ENCODE results near the gene ABCB1. TPM values are rescaled to one million over a fixed set of nuclear protein-coding genes. Genes with fewer than 3 reads are reported as not detected.
A peak's percentile ranks its signal among the peaks of the same experiment; 100 is the strongest.

ABCB1 gene
- total RNA-seq, 1 donor from 2014 or later = 4.1 TPM

DNA sequence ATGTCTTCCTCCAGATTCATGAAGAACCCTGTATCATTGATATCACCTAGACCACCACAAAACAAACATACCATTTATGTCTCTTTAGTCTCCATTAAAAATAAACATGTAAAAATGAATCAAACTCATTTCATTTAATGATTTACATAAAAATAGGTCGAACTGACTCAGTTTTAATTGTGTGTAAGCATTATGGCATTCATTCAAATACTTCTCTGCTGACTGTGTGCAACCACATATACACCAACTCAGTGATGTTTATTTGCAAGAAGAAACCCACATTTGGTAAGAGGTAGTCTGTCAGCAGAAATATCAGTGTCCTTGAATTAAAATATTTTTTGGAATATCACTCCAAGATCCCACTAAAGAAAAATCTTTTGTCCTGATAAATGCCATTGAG is 30.5 kb downstream of the ABCB1 start:
- Mint-ChIP-seq H3K27me3 (no peaks in the 10 kb centered on the region), H3K36me3 (ENCODE audit: low read depth) (peaks cover 8% of the 10 kb centered on the region), H3K9me3 (no peaks in the 10 kb centered on the region), H3K4me1 (peaks cover 5% of the 10 kb centered on the region), H3K27ac (no peak overlapping the region), H3K4me3 (no peak overlapping the region)
- TF ChIP-seq, protein P1, sequence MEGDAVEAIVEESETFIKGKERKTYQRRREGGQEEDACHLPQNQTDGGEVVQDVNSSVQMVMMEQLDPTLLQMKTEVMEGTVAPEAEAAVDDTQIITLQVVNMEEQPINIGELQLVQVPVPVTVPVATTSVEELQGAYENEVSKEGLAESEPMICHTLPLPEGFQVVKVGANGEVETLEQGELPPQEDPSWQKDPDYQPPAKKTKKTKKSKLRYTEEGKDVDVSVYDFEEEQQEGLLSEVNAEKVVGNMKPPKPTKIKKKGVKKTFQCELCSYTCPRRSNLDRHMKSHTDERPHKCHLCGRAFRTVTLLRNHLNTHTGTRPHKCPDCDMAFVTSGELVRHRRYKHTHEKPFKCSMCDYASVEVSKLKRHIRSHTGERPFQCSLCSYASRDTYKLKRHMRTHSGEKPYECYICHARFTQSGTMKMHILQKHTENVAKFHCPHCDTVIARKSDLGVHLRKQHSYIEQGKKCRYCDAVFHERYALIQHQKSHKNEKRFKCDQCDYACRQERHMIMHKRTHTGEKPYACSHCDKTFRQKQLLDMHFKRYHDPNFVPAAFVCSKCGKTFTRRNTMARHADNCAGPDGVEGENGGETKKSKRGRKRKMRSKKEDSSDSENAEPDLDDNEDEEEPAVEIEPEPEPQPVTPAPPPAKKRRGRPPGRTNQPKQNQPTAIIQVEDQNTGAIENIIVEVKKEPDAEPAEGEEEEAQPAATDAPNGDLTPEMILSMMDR (IDR thresholded peaks at IDR 0.05) = no peak
- ATAC-seq (ENCODE audit: low read depth) (no peak), DNase-seq (no peak)
- intact Hi-C loops (cut with micrococcal nuclease) = no loop called here
- ChIA-PET POLR2A (no interaction called here), CTCF (no interaction called here)

DNA sequence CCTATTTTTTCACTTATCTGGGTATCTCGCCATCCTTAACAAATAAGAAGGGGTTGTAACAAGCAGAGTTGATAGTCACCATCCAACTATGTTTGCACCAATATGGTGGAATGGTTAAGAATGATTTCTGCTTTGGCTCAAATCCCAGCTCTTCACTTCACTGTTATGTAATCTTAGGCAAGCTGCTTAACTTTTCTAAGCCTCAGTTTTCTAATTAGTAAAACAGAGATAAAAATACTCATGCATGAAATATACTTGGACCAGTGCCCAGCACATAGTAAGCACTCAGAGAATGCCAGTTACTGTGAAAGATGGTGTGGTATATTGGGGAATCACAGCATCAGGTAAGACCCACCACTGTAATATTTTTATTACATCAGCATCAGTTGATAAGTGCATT is 33.6 kb downstream of the ABCB1 start:
- Mint-ChIP-seq H3K36me3 (ENCODE audit: low read depth) (peaks cover 9% of the 10 kb centered on the region), H3K4me1 (peaks cover 5% of the 10 kb centered on the region), H3K9me3 (no peaks in the 10 kb centered on the region), H3K4me3 (no peak overlapping the region), H3K27ac (no peak overlapping the region), H3K27me3 (no peaks in the 10 kb centered on the region)
- CTCF ChIA-PET = no interaction called here
- POLR2A ChIA-PET = no interaction called here
- ATAC-seq (ENCODE audit: low read depth) (no peak), DNase-seq (no peak)
- intact Hi-C loops (cut with micrococcal nuclease) = loop anchor here (10.0 kb wide), 1 partner anchor 318 kb away; no protein-coding TSS in a partner anchor
- TF ChIP-seq, protein P1 (IDR thresholded peaks at IDR 0.05) = no peak

DNA sequence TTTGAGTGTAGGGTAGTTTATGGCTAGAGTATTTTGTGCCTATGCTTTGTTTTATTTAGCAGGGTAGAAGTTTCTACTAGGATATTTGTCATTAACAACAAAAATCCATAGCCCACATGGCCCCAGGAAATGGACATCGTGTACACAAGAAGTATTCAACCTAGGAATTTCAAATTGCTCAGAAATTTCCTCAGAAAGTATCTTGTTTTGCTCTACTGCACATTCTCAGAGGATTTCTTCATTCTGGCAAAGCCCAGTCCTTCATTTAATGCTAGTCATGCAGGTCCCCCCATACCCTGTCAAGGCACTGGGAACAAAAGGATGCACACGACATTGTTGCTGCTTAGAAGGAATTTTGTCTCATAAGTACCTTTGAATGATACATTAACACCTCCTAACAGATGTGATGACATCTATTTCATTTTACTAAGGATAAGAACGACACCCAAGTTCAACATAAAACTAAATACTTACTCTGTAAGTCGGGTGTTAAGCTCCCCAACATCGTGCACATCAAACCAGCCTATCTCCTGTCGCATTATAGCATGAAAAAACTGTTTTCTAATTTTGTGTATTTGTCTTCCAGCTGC is 34.3 kb downstream of the ABCB1 start:
- Mint-ChIP-seq H3K36me3 (ENCODE audit: low read depth) (peaks cover 9% of the 10 kb centered on the region), H3K9me3 (no peaks in the 10 kb centered on the region)
- CTCF ChIA-PET = no interaction called here

DNA sequence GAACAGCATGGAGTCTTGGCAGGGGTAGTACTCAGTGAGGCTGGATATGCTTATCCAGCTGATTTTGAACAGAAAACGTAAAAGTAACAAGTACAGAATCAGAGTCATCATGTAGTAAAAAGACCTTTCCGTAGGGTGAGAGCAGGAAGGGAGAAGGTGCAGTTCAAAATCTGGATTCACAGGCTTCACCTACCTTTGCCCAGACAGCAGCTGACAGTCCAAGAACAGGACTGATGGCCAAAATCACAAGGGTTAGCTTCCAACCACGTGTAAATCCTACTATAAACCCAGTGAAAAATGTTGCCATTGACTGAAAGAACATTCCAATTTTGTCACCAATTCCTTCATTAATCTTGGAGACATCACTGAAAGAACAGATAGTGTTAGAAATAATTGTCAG is 34.8 kb downstream of the ABCB1 start:
- CTCF ChIA-PET = no interaction called here
- POLR2A ChIA-PET = no interaction called here
- intact Hi-C loops (cut with micrococcal nuclease) = loop anchor here (10.0 kb wide), 1 partner anchor 319 kb away; no protein-coding TSS in a partner anchor
- Mint-ChIP-seq H3K27me3 (no peaks in the 10 kb centered on the region), H3K9me3 (no peaks in the 10 kb centered on the region), H3K27ac (no peak overlapping the region), H3K4me1 (peaks cover 5% of the 10 kb centered on the region), H3K36me3 (ENCODE audit: low read depth) (peaks cover 10% of the 10 kb centered on the region), H3K4me3 (no peak overlapping the region)
- DNase-seq (no peak), ATAC-seq (ENCODE audit: low read depth) (no peak)
- TF ChIP-seq, protein P1 (IDR thresholded peaks at IDR 0.05) = no peak

More for the DNA sequence above, 34.3 kb downstream of the ABCB1 start:
- POLR2A ChIA-PET = no interaction called here
- H3K27ac Mint-ChIP-seq = no peak overlapping the region
- intact Hi-C loops (cut with micrococcal nuclease) = loop anchor here (10.0 kb wide), 1 partner anchor 318 kb away; no protein-coding TSS in a partner anchor
- no peak overlapping the region for H3K4me3 Mint-ChIP-seq
- TF ChIP-seq, protein P1 (IDR thresholded peaks at IDR 0.05) = no peak
- no peak for ATAC-seq (ENCODE audit: low read depth)
- no peaks in the 10 kb centered on the region for H3K27me3 Mint-ChIP-seq
- peaks cover 5% of the 10 kb centered on the region for H3K4me1 Mint-ChIP-seq
- DNase-seq = no peak

DNA sequence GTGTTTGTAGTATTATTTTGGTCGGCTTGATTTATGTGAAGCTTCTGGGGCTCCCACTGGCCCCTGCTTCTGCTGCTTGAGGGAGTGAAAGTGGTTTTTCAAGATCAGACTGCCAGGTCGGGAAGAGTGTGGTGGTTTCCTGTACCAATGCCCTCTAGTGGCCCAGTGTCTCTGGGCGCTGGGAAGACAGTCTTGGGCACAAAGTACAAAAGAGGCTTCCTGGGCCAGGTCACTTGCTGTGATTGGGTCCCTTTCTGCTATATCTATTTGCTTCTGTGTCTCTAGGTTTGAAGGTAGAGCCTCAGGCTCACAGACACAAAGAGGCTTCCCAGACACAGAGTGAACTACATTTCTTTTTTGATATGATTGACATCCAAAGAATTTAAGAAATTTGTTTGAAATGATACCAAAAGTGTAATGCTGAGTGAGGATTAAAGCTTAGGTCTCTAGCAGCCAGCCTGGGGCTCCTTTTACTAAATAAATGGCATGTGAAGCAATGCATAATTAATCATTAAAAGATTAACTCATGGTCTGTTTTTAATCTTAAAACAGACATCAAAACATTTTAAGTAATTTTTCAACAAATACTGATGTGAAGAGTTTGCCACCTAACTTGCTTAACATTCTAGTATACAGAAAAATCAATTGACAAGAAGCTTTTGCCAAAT is 36.3 kb downstream of the ABCB1 start:
- ATAC-seq (ENCODE audit: low read depth) (peak; percentile 72), DNase-seq (no peak)
- Mint-ChIP-seq H3K9me3 (no peaks in the 10 kb centered on the region), H3K27me3 (no peaks in the 10 kb centered on the region), H3K36me3 (ENCODE audit: low read depth) (peaks cover 16% of the 10 kb centered on the region), H3K4me1 (peaks cover 5% of the 10 kb centered on the region), H3K4me3 (no peak overlapping the region), H3K27ac (no peak overlapping the region)
- POLR2A ChIA-PET = interaction anchor here (1.1 kb wide), 1 partner anchor 65 kb away, joined by 5 read pairs; no protein-coding TSS in a partner anchor
- TF ChIP-seq, protein P1 (IDR thresholded peaks at IDR 0.05) = no peak
- intact Hi-C loops (cut with micrococcal nuclease) = loop anchor here (1.0 to 10.0 kb wide), 5 partner anchors 57 to 320 kb away; partner anchors contain the start of gene ABCB4
- CTCF ChIA-PET = interaction anchor here (1.0 to 2.0 kb wide), 2 partner anchors 15 to 20 kb away, joined by 3 to 5 read pairs; no protein-coding TSS in a partner anchor
